Uterus (tissue), 2 donors: Measurements from ENCODE around the gene MET.

Experiments
- POLR2A ChIP-seq, 2 donors: fragments of 450-650 bp; IDR thresholded peaks; one replicate each; pipeline ENCODE4 v1.6.1; 2016; ENCODE audit warnings: antibody characterized with exemption in 2 of 2, mild to moderate bottlenecking in 1 of 2, moderate library complexity in 1 of 2
- TF ChIP-seq, protein P1 (sequence below), 4 experiments: fragments of 200-600 bp in 2 of 4; fragments of 450-650 bp in 2 of 4; sonication (generic) in 2 of 4; IDR thresholded peaks; one replicate each; pipeline ENCODE4 v1.5.1; 2016 to 2019; ENCODE audit warnings: antibody characterized with exemption in 4 of 4, mild to moderate bottlenecking in 2 of 4, moderate library complexity in 1 of 4

DNA sequence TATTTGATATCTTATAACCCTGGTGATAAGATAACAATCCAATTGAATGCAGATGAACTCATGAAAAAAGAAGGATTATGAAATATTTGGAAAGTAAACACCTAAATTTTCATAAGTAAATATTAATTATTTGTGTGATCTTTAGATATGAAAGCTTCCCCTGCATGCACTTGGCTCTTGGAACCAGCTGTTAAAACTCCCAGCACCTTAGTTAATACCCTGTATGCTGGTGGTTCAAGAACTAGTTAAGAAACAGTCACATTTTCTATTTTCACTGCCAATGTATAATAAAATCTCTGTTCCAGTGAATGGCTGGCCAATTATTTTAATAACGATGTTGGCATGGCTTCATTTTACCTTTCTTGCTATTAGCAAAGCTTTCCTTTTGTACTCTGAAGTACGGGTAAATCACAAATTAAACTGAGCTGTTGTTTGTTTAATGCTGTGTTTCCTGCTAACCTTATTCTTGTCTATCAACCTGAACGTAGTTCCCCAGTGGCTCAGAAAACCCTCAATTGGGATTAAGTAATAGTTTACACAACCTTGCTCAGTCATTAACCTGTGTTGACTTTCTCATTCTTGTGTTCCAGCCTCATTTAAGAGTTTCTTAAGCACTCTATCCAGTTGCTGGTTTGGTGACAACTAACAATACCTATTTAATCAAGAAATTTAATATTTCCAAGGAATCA, 38.9 kb downstream of the MET start:
- no peak for TF ChIP-seq POLR2A (IDR thresholded peaks at IDR 0.05)
- TF ChIP-seq, protein P1, sequence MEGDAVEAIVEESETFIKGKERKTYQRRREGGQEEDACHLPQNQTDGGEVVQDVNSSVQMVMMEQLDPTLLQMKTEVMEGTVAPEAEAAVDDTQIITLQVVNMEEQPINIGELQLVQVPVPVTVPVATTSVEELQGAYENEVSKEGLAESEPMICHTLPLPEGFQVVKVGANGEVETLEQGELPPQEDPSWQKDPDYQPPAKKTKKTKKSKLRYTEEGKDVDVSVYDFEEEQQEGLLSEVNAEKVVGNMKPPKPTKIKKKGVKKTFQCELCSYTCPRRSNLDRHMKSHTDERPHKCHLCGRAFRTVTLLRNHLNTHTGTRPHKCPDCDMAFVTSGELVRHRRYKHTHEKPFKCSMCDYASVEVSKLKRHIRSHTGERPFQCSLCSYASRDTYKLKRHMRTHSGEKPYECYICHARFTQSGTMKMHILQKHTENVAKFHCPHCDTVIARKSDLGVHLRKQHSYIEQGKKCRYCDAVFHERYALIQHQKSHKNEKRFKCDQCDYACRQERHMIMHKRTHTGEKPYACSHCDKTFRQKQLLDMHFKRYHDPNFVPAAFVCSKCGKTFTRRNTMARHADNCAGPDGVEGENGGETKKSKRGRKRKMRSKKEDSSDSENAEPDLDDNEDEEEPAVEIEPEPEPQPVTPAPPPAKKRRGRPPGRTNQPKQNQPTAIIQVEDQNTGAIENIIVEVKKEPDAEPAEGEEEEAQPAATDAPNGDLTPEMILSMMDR (IDR thresholded peaks at IDR 0.05) = no peak
